Fibroblast of skin of right biceps (primary cell): ENCODE data around the gene GRIA1.
"Not testable (repeated sequence)": the region's sequence is repeated elsewhere in the genome, so short reads cannot be mapped to it uniquely, and the experiment has no call there.

Experiments
- DNase-seq: peaks from one replicate; pipeline ENCODE4 v3.0.0-alpha.2; 2013

The GRIA1 gene

GRCh38 chr5:153670101-153670500, 179.6 kb downstream of the GRIA1 start:
- peak; percentile 20 for DNase-seq

- no peak for DNase-seq
Observed at GRCh38 chr5:153671653-153672346, 181.3 kb downstream of the GRIA1 start.

GRCh38 chr5:153672347-153673090, 182.0 kb downstream of the GRIA1 start:
- peak; percentile 67 for DNase-seq

- DNase-seq, result no peak
Observed at GRCh38 chr5:153674356-153674755, 183.9 kb downstream of the GRIA1 start.

- DNase-seq, result no peak
Observed at GRCh38 chr5:153676406-153676805, 185.9 kb downstream of the GRIA1 start.

GRCh38 chr5:153676821-153677220, 186.4 kb downstream of the GRIA1 start:
- no peak for DNase-seq

GRCh38 chr5:153678617-153679329, 188.3 kb downstream of the GRIA1 start:
- no peak for DNase-seq

- DNase-seq, result no peak
Observed at GRCh38 chr5:153690236-153690635, 199.8 kb downstream of the GRIA1 start.

GRCh38 chr5:153696256-153696655, 205.8 kb downstream of the GRIA1 start:
- no peak for DNase-seq

GRCh38 chr5:153699035-153699434, 208.6 kb downstream of the GRIA1 start:
- peak; percentile 35 for DNase-seq

GRCh38 chr5:153700940-153701339, 210.5 kb downstream of the GRIA1 start:
- DNase-seq, result no peak

GRCh38 chr5:153702265-153702664, 211.8 kb downstream of the GRIA1 start:
- DNase-seq, result no peak

- DNase-seq, result no peak
Observed at GRCh38 chr5:153704110-153704509, 213.6 kb downstream of the GRIA1 start.

GRCh38 chr5:153707626-153708025, 217.2 kb downstream of the GRIA1 start:
- no peak for DNase-seq

GRCh38 chr5:153711755-153712154, 221.3 kb downstream of the GRIA1 start:
- no peak for DNase-seq

- DNase-seq, result no peak
Observed at GRCh38 chr5:153712946-153713345, 222.5 kb downstream of the GRIA1 start.

GRCh38 chr5:153713943-153714342, 223.5 kb downstream of the GRIA1 start:
- no peak for DNase-seq

- DNase-seq, result peak; percentile 67
Observed at GRCh38 chr5:153714798-153715197, 224.3 kb downstream of the GRIA1 start.

- no peak for DNase-seq
Observed at GRCh38 chr5:153717287-153717686, 226.8 kb downstream of the GRIA1 start.

- DNase-seq, result no peak
Observed at GRCh38 chr5:153718713-153719112, 228.2 kb downstream of the GRIA1 start.

GRCh38 chr5:153719324-153719723, 228.9 kb downstream of the GRIA1 start:
- no peak for DNase-seq

GRCh38 chr5:153723022-153723610, 232.6 kb downstream of the GRIA1 start:
- not testable (repeated sequence) for DNase-seq

GRCh38 chr5:153742060-153742459, 251.6 kb downstream of the GRIA1 start:
- DNase-seq, result no peak
